ENCODE results near the gene SBDS. TPM values are rescaled to one million over a fixed set of nuclear protein-coding genes. Genes with fewer than 3 reads are reported as not detected.
"Not testable (repeated sequence)": the region's sequence is repeated elsewhere in the genome, so short reads cannot be mapped to it uniquely, and the experiment has no call there.

SBDS gene
- total RNA-seq (2014; rRNA removed; shearing (Covaris generic)): 112 and 124 TPM in 2 replicates

GRCh38 chr7:66995050-66995776 is at the start of gene SBDS:
Gene SBDS (minus strand): TSS chr7:66995586. CDS start chr7:66995417, 169 bp downstream.
- DNase-seq (ENCODE audit: low read depth): peak; percentile 99

GRCh38 chr7:67043559-67043930 is 48.2 kb upstream of the SBDS start:
- DNase-seq (ENCODE audit: low read depth): not testable (repeated sequence)

GRCh38 chr7:67042781-67043558 is 47.6 kb upstream of the SBDS start:
- DNase-seq (ENCODE audit: low read depth): peak; percentile 80

GRCh38 chr7:67040832-67041231 is 45.4 kb upstream of the SBDS start:
- DNase-seq (ENCODE audit: low read depth): not testable (repeated sequence)

GRCh38 chr7:67036432-67037395 is 41.3 kb upstream of the SBDS start:
- not testable (repeated sequence) for DNase-seq (ENCODE audit: low read depth)

- no peak for DNase-seq (ENCODE audit: low read depth)
These were observed 37.9 kb upstream of the SBDS start for GRCh38 chr7:67033251-67033650.

GRCh38 chr7:67031685-67032084 is 36.3 kb upstream of the SBDS start:
- DNase-seq (ENCODE audit: low read depth): not testable (repeated sequence)

GRCh38 chr7:67025459-67025858 is 30.1 kb upstream of the SBDS start:
- DNase-seq (ENCODE audit: low read depth): peak; percentile 54

- no peak for DNase-seq (ENCODE audit: low read depth)
These were observed 27.1 kb upstream of the SBDS start for GRCh38 chr7:67022511-67022910.

GRCh38 chr7:67021260-67021659 is 25.9 kb upstream of the SBDS start:
- no peak for DNase-seq (ENCODE audit: low read depth)

GRCh38 chr7:67019562-67020390 is 24.4 kb upstream of the SBDS start:
- peak; percentile 24 for DNase-seq (ENCODE audit: low read depth)

- DNase-seq (ENCODE audit: low read depth): no peak
These were observed 23.6 kb upstream of the SBDS start for GRCh38 chr7:67018940-67019339.

- DNase-seq (ENCODE audit: low read depth): not testable (repeated sequence)
These were observed 22.6 kb upstream of the SBDS start for GRCh38 chr7:67017971-67018370.

- not testable (repeated sequence) for DNase-seq (ENCODE audit: low read depth)
These were observed 18.8 kb upstream of the SBDS start for GRCh38 chr7:67014076-67014622.

GRCh38 chr7:67009677-67010076 is 14.3 kb upstream of the SBDS start:
- not testable (repeated sequence) for DNase-seq (ENCODE audit: low read depth)

GRCh38 chr7:67008260-67008659 is 12.9 kb upstream of the SBDS start:
- no peak for DNase-seq (ENCODE audit: low read depth)

- no peak for DNase-seq (ENCODE audit: low read depth)
These were observed 11.6 kb upstream of the SBDS start for GRCh38 chr7:67006965-67007364.

GRCh38 chr7:67004145-67004544 is 8.8 kb upstream of the SBDS start:
- DNase-seq (ENCODE audit: low read depth): not testable (repeated sequence)

- DNase-seq (ENCODE audit: low read depth): peak; percentile 33
These were observed 5.3 kb upstream of the SBDS start for GRCh38 chr7:67000601-67001258.

All from RPMI7951 (cell line).